ENCODE data around the gene ARPC5. TPM values are rescaled to one million over a fixed set of nuclear protein-coding genes. Genes with fewer than 3 reads are reported as not detected.

ARPC5 gene
- total and polyA plus RNA-seq, 9 of the 15 experiments (the other 6 are each of a cell fraction or from before 2014, with no cell fraction given), result 71.8 to 150 (median 91.6) TPM

DNA sequence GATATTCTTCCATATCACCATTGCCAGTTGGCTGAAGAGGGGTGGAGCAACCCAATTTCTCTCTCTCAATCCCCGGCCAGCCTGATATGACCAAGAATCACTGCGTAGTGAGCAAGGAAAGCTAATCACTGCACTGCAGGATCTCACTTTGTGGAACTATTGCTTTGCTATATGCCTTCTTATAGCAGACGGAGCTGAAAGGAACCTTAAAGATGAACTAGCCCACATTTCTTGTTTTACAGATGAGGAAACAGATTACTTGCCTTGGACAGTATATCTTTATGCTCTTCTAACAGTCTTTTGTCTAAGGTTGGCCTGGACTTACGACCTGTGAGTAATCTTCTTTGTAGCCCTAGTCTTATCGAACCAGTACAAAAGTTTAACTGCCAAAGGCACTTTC lies 9.9 kb upstream of the ARPC5 start (continued):
- TF ChIP-seq, protein P1, sequence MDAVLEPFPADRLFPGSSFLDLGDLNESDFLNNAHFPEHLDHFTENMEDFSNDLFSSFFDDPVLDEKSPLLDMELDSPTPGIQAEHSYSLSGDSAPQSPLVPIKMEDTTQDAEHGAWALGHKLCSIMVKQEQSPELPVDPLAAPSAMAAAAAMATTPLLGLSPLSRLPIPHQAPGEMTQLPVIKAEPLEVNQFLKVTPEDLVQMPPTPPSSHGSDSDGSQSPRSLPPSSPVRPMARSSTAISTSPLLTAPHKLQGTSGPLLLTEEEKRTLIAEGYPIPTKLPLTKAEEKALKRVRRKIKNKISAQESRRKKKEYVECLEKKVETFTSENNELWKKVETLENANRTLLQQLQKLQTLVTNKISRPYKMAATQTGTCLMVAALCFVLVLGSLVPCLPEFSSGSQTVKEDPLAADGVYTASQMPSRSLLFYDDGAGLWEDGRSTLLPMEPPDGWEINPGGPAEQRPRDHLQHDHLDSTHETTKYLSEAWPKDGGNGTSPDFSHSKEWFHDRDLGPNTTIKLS (IDR thresholded peaks at IDR 0.05; ENCODE audit: borderline replicate concordance, low read depth), result no peak
- TF ChIP-seq BCOR (IDR thresholded peaks at IDR 0.05) (no peak), EWSR1 (IDR thresholded peaks at IDR 0.05; ENCODE audit: borderline replicate concordance, low read depth, partially characterized antibody) (no peak), ZBTB8A (IDR thresholded peaks at IDR 0.05; ENCODE audit: partially characterized antibody) (no peak), ZNF431 (CRISPR knock-in tag; IDR thresholded peaks at IDR 0.05) (no peak), ESRRB (CRISPR knock-in tag; IDR thresholded peaks at IDR 0.05; ENCODE audit: borderline replicate concordance) (no peak), RCOR1 (IDR thresholded peaks at IDR 0.05; ENCODE audit: borderline replicate concordance in 1 of 2, low read depth in 2 of 2, low read length in 2 of 2) (peak; percentile 84 to 94), TEAD4 (IDR thresholded peaks at IDR 0.05; ENCODE audit: low read length) (peak; percentile 83), TEAD4 (CRISPR knock-in tag; IDR thresholded peaks at IDR 0.05; ENCODE audit: borderline replicate concordance) (no peak), FOSL1 (tag; conservative IDR thresholded peaks at IDR 0.05) (0 out of 2 replicates have a peak, but pooled peaks have one; percentile 32), ZZZ3 (IDR thresholded peaks at IDR 0.05) (no peak), ARID2 (IDR thresholded peaks at IDR 0.05) (no peak), ZFP1 (CRISPR knock-in tag; IDR thresholded peaks at IDR 0.05) (no peak), POLR3G (IDR thresholded peaks at IDR 0.05; ENCODE audit: extremely low read depth, insufficient read length, insufficient replicate concordance) (no peak), GATA2 (CRISPR knock-in tag; IDR thresholded peaks at IDR 0.05) (peak; percentile 49), SREBF2 (CRISPR knock-in tag; IDR thresholded peaks at IDR 0.05) (no peak), HSF4 (CRISPR knock-in tag; IDR thresholded peaks at IDR 0.05; ENCODE audit: borderline replicate concordance) (no peak), HLTF (IDR thresholded peaks at IDR 0.05) (no peak), HDAC2 (IDR thresholded peaks at IDR 0.05) (0 out of 2 replicates have a peak, but pooled peaks have one; percentile 46)
- TF ChIP-seq, protein P2, sequence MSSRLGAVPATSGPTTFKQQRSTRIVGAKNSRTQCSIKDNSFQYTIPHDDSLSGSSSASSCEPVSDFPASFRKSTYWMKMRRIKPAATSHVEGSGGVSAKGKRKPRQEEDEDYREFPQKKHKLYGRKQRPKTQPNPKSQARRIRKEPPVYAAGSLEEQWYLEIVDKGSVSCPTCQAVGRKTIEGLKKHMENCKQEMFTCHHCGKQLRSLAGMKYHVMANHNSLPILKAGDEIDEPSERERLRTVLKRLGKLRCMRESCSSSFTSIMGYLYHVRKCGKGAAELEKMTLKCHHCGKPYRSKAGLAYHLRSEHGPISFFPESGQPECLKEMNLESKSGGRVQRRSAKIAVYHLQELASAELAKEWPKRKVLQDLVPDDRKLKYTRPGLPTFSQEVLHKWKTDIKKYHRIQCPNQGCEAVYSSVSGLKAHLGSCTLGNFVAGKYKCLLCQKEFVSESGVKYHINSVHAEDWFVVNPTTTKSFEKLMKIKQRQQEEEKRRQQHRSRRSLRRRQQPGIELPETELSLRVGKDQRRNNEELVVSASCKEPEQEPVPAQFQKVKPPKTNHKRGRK (tag; IDR thresholded peaks at IDR 0.05), result no peak
- TF ChIP-seq, protein P3, sequence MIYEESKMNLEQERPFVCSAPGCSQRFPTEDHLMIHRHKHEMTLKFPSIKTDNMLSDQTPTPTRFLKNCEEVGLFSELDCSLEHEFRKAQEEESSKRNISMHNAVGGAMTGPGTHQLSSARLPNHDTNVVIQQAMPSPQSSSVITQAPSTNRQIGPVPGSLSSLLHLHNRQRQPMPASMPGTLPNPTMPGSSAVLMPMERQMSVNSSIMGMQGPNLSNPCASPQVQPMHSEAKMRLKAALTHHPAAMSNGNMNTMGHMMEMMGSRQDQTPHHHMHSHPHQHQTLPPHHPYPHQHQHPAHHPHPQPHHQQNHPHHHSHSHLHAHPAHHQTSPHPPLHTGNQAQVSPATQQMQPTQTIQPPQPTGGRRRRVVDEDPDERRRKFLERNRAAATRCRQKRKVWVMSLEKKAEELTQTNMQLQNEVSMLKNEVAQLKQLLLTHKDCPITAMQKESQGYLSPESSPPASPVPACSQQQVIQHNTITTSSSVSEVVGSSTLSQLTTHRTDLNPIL (CRISPR knock-in tag; IDR thresholded peaks at IDR 0.05), result no peak
- TF ChIP-seq, protein P4, sequence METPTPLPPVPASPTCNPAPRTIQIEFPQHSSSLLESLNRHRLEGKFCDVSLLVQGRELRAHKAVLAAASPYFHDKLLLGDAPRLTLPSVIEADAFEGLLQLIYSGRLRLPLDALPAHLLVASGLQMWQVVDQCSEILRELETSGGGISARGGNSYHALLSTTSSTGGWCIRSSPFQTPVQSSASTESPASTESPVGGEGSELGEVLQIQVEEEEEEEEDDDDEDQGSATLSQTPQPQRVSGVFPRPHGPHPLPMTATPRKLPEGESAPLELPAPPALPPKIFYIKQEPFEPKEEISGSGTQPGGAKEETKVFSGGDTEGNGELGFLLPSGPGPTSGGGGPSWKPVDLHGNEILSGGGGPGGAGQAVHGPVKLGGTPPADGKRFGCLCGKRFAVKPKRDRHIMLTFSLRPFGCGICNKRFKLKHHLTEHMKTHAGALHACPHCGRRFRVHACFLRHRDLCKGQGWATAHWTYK (CRISPR knock-in tag; IDR thresholded peaks at IDR 0.05), result 0 out of 2 replicates have a peak, but pooled peaks have one; percentile 34
- TF ChIP-seq, protein P5, sequence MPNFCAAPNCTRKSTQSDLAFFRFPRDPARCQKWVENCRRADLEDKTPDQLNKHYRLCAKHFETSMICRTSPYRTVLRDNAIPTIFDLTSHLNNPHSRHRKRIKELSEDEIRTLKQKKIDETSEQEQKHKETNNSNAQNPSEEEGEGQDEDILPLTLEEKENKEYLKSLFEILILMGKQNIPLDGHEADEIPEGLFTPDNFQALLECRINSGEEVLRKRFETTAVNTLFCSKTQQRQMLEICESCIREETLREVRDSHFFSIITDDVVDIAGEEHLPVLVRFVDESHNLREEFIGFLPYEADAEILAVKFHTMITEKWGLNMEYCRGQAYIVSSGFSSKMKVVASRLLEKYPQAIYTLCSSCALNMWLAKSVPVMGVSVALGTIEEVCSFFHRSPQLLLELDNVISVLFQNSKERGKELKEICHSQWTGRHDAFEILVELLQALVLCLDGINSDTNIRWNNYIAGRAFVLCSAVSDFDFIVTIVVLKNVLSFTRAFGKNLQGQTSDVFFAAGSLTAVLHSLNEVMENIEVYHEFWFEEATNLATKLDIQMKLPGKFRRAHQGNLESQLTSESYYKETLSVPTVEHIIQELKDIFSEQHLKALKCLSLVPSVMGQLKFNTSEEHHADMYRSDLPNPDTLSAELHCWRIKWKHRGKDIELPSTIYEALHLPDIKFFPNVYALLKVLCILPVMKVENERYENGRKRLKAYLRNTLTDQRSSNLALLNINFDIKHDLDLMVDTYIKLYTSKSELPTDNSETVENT (CRISPR knock-in tag; IDR thresholded peaks at IDR 0.05), result no peak

Data from K562 (cell line).